Ureter (tissue), 1 donor: ENCODE measurements around the gene PCAT7. TPM values are rescaled to one million over a fixed set of nuclear protein-coding genes. Genes with fewer than 3 reads are reported as not detected.
"Not testable (repeated sequence)": the region's sequence is repeated elsewhere in the genome, so short reads cannot be mapped to it uniquely, and the experiment has no call there.

Experiments
- DNase-seq: peaks from one replicate; pipeline ENCODE4 v3.0.0-alpha.2; 2020; ENCODE audit warnings: low spot score
- total RNA-seq: library from RNA; stranded (reverse); gene quantifications from one replicate; pipeline ENCODE4 v1.2.4, GENCODE V29; 2023
- donor health status: DM: yes; HTN: yes; CAD: no.

Gene PCAT7
- total RNA-seq, 1 donor from 2014 or later: 0.94 TPM

DNA sequence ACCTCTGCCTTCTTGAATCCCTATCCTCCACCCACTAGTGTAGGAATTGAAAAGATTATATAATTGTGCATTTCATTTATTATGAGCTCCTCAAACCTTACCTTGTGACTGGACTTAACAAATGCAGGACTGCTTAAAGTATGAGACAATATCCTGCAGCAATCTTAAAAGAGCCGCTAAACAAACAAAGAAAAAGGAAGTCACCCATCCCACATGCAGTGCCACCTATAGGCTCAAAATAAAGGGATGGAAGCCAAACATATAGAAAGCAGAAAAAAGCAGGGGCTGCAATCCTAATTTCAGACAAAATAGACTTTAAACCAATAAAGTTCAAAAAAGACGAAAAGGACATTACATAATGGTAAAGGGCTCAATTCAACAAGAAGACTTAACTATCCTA lies 8.7 kb downstream of the PCAT7 start:
- no peak for DNase-seq

GRCh38 chr9:94564279-94564678 lies 9.4 kb downstream of the PCAT7 start:
- DNase-seq: not testable (repeated sequence)

DNA sequence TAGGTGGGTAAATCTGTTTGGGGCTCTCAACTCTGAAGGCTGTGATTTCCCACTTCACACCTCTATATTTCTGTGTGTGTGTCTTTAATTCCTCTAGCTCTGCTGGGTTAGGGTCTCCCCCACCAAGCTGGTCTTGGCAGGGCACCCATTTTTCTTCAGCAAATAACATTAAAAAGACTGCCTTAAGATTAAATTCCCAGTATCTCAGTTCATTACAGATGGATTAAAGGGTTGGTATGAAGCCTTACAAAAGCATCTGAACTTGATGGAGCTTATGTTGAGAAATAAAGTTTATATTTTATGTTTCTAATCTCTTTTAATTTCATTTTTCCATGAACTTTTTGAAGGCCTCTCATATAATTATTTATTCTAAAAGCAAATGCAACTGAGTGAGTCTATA lies 11.7 kb downstream of the PCAT7 start:
- DNase-seq: no peak

- DNase-seq: no peak
Measured at GRCh38 chr9:94567271-94567670, 12.4 kb downstream of the PCAT7 start.

GRCh38 chr9:94568250-94568889 lies 13.5 kb downstream of the PCAT7 start:
- no peak for DNase-seq

- no peak for DNase-seq
Measured at GRCh38 chr9:94568972-94569712, 14.3 kb downstream of the PCAT7 start.

DNA sequence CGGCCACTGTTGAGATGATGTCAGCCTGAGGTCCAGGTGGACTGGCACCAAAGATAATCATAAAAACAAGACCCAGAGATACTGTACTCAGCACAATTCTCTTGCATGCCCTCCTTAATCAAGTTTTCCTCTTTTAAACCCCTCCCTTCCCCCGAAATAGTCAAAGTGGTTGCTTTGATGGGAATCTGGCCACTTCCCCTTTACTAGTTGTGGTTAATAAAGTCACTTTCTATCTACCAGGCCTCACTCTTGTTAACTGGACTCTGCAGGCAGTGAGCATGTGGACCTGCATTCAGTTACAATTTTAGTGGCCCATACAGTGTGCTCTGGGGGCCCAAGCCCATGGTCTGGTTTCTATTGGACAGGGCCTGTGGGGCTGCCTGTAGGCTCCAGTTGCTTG lies 21.2 kb downstream of the PCAT7 start:
- no peak for DNase-seq

DNA sequence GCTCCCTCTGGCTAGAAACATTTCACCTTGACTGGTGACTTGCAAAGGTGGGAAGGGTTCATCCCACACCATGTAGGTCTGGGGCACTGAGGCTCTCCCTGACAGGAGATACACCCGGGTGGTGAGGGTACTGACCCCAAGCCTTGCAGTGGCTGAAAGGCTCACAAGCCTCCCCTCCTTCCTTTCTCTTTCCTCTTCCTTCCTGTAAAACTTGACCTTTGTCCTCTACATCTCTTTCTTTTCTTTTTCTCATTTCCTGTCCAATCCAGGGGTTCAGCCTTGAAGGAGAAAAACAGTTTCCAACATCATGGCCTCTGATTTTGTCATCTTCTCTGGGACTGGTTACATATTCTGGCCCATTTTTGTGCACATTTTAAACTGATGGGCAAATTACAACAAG lies 22.2 kb downstream of the PCAT7 start:
- DNase-seq: no peak

- no peak for DNase-seq
Measured at GRCh38 chr9:94577571-94577970, 22.7 kb downstream of the PCAT7 start.

DNA sequence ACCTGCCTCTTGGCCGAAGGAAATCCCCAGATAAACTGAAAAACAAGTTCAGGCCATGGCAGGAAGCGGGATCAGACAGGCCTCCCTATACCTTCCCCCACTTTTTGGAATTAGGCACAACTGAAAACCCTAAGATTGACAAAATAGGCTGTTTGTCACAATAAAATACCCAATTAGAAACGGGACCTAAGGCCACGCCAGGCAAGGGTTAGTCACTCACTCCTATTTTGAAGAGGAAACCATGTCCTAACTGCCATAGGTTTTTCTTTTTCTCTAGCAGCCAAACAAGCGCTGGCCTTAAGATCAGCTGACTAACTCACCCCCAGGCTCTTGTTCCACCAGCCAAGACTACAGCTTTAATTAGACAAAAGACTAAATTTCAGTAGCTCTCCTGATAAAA lies 26.8 kb downstream of the PCAT7 start:
- DNase-seq: no peak

DNA sequence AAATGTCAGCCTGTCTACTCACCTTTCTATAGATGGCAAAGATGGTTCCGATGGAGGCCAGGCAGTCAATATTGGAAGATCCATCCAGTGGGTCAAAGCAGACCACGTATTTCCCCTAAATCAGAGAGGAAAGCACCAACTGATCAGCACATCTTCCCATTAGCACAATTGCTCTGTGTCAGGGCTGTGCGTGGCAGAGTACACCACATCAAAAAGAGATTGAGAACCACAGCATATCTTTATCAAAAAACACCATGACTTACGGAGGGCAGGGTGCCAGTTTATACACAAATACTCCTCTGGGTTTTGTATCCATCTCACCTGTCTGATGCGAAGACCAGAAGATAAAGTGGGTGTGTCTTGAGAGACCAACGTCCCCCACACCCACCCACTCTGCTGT lies 29.7 kb downstream of the PCAT7 start:
- DNase-seq: no peak

- DNase-seq: no peak
Measured at GRCh38 chr9:94586316-94586715, 31.4 kb downstream of the PCAT7 start.

DNA sequence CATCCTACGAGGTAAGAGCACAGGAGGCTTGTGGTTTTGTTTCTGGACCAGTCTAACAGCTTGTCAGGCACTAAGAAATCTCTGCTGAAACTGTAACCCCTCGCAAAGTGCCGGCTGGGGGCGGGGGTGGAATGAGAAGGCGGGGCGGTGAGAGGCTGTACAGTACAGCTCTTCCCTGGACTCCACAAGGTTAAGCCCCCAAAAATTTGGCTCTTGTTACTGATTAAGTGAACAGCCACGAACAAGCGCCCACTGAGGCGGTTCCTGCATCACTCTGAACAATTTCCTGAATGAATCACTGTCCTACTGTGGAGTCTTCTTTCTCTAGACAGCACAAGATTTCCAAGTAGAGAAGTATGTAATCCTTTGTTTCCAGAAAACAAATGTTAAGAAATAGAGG lies 31.9 kb downstream of the PCAT7 start:
- no peak for DNase-seq

GRCh38 chr9:94588681-94589080 lies 33.8 kb downstream of the PCAT7 start:
- DNase-seq: no peak

DNA sequence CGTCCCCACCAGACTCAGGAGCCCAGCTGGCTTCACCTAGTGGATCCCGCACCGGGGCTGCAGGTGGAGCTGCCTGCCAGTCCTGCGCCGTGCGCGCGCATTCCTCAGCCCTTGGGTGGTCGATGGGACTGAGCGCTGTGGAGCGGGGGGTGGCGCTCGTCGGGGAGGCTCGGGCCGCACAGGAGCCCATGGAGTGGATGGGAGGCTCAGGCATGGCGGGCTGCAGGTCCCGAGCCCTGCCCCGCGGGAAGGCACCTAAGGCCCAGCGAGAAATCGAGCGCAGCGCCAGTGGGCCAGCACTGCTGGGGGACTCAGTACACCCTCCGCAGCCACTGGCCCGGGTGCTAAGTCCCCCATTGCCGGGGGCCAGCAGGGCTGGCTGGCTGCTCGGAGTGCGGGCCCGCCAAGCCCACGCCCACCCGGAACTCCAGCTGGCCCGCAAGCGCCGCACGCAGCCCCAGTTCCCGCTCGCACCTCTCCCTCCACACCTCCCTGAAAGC lies 36.2 kb downstream of the PCAT7 start:
- DNase-seq: not testable (repeated sequence)

GRCh38 chr9:94591876-94592275 lies 37.0 kb downstream of the PCAT7 start:
- no peak for DNase-seq

GRCh38 chr9:94592683-94593082 lies 37.8 kb downstream of the PCAT7 start:
- not testable (repeated sequence) for DNase-seq

DNA sequence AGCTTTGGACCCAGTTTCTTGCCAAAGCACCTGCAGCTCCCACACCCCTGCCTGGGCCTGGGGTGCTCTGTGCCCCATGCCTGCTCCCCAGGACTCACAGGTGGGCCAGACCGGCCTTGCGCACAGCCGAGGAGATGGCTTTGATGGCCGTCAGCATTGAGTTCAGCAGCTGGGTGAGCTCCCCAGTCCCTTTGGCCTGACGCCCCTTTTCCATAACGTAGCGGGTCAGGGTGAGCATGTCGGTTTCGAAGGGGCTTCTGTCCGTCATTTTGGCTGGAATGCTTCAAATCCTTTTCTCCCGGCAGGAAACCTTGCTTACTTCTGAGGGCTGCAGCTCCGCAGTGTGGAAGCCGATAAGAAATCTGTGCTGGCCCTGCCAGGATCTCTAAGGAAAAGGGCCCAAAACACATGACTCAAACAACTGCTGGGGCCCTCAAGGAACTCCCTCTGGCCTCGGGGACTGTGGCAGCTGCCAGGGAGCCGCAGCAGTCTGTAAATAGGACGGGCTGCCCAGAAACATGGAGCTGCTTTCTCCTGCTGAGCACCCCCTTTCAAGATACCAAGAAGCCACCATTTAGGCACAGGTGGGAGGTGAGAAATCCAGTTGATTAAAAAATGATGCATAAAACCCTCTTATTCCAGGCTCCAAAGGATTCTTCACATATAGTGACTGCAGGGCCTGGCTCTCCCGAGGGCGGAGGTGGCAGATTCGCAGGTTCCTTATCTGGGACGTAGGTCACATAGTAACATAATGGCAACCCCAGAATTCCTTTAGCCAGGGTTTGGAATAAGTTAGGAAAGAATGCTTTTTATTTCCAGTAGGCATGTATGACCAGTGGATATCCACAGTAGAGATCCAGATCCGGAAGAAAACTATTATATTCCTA lies 38.8 kb downstream of the PCAT7 start, which contains the start of gene FBP2:
Gene FBP2 (minus strand): TSS at position 366 of the 887 bp plus-strand sequence. CDS start 98 bp downstream, at position 268.
- no peak for DNase-seq

DNA sequence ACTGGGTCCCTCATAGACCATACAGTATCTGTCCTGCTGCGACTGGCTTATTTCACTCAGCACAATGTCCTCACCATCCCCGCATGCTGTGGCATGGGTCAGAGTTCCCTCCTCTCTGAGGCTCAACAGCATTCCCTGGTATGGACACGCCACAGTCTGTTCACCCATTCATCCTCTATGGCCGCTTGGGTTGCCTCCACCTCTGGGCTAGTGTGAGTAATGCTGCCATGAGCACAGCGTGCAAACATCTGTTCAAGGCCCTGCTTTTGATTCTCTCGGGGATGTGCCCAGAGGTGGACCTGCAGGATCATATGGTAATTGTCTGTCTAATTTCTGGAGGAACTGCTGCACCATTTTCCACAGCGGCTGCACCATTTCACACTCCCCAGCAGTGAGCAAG lies 44.2 kb downstream of the PCAT7 start:
- DNase-seq: no peak

DNA sequence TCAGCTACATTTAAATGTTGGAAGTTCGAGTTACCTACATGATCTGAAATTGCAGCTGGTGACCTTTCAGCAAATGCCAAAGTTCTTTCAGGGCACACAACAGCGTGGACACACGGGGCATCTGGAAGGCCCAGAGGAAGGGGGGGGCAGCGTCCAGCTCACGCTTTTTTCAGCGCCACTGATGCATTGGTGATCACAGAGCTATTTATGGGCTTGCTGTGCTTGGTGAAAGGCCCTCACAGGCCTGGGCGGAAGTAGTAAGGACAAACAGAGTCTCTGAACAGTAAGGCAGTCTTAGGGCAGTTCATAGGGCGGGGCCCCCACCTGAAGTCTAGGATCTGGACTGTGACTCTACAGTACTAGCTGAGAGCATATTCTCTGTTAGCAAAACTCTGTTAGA lies 45.4 kb downstream of the PCAT7 start:
- no peak for DNase-seq

GRCh38 chr9:94600715-94601114 lies 45.8 kb downstream of the PCAT7 start:
- no peak for DNase-seq

DNA sequence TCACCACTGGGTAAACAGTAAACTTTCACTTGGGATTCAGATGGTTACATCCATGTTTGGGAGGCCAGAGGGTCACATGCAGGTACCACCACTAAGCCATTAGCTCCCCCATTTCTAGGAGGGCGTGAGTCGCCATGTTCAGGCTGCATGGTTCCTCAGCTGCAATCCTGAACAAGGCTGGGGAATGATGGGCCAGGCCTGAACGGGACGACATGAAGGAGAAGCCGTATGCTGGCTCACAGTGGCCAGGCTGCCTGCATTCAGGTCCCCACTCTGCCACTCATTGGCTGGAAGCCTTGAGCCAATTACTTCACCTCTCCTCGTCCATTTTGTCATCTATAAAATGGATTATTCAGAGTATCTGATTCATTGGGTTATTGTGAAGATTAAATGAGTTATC lies 47.8 kb downstream of the PCAT7 start:
- no peak for DNase-seq
